Keratinocyte (primary cell): ENCODE data around the gene UFD1. TPM values are rescaled to one million over a fixed set of nuclear protein-coding genes. Genes with fewer than 3 reads are reported as not detected.

Experiments
- DNase-seq: peaks from one replicate; pipeline ENCODE4 v3.0.0-alpha.2; 2011; ENCODE audit warnings: low read depth, missing footprints, low spot score
- FAIRE-seq: peaks from 2 replicates; lab custom pipeline; 2011; peaks lifted over from hg19 to GRCh38; lab: Jason Lieb, UNC
- H2AFZ ChIP-seq: 2 replicates; pipeline ENCODE4 v1.6.0; 2012; ENCODE audit warnings: low read length, control low read depth, inconsistent platforms; ENCODE audit not compliant: control insufficient read depth
- H3K27ac ChIP-seq: 2 replicates; pipeline ENCODE4 v1.5.1; 2011; ENCODE audit warnings: low read length; ENCODE audit not compliant: control insufficient read depth, insufficient read depth
- H3K27me3 ChIP-seq: 3 replicates; pipeline ENCODE4 v1.6.0; 2011; ENCODE audit warnings: low read length; ENCODE audit not compliant: control insufficient read depth, insufficient read depth; ENCODE audit errors: extremely low read depth
- H3K36me3 ChIP-seq, 2 experiments: 2 replicates in 1 of 2; 3 replicates in 1 of 2; pipeline ENCODE4 v1.5.1; 2011; ENCODE audit warnings: low read length in 2 of 2, mild to moderate bottlenecking in 1 of 2; ENCODE audit not compliant: control insufficient read depth in 2 of 2, insufficient read depth in 2 of 2; ENCODE audit errors: extremely low read depth in 1 of 2
- H3K4me1 ChIP-seq: 3 replicates; pipeline ENCODE4 v1.5.1; 2011; ENCODE audit warnings: low read length; ENCODE audit not compliant: control insufficient read depth, insufficient read depth; ENCODE audit errors: extremely low read depth
- H3K4me2 ChIP-seq: 3 replicates; pipeline ENCODE4 v1.6.0; 2011; ENCODE audit warnings: low read depth, low read length; ENCODE audit not compliant: control insufficient read depth, insufficient read depth; ENCODE audit errors: extremely low read depth
- H3K4me3 ChIP-seq, 3 experiments: fragments of 200-600 bp in 1 of 3; sonication (generic) in 1 of 3; 2 replicates in 2 of 3; 3 replicates in 1 of 3; pipeline ENCODE4 v1.5.1; 2011 to 2016; ENCODE audit warnings: low read length in 3 of 3, mild to moderate bottlenecking in 3 of 3, control low read depth in 2 of 3, inconsistent platforms in 1 of 3, low read depth in 1 of 3, mixed read lengths in 1 of 3, mixed run types in 1 of 3, moderate library complexity in 1 of 3; ENCODE audit not compliant: control insufficient read depth in 2 of 3, insufficient read depth in 2 of 3; ENCODE audit errors: extremely low read depth in 1 of 3
- H3K79me2 ChIP-seq: 2 replicates; pipeline ENCODE4 v1.6.0; 2012; ENCODE audit warnings: low read length; ENCODE audit not compliant: control insufficient read depth, insufficient read depth
- H3K9ac ChIP-seq: 3 replicates; pipeline ENCODE4 v1.6.0; 2011; ENCODE audit warnings: low read length; ENCODE audit not compliant: control insufficient read depth, insufficient read depth; ENCODE audit errors: extremely low read depth
- H3K9me1 ChIP-seq: 3 replicates; pipeline ENCODE4 v1.6.0; 2011; ENCODE audit warnings: low read length; ENCODE audit not compliant: control insufficient read depth, insufficient read depth; ENCODE audit errors: extremely low read depth
- H3K9me3 ChIP-seq: 2 replicates; pipeline ENCODE4 v1.5.1; 2012; ENCODE audit warnings: low read depth, low read length; ENCODE audit not compliant: control insufficient read depth
- H4K20me1 ChIP-seq: 3 replicates; pipeline ENCODE4 v1.6.0; 2011; ENCODE audit warnings: low read length; ENCODE audit not compliant: control insufficient read depth, insufficient read depth; ENCODE audit errors: extremely low read depth
- EZH2 ChIP-seq: IDR thresholded peaks from one replicate; pipeline ENCODE4 v1.6.1; 2012; ENCODE audit warnings: inconsistent platforms, mild to moderate bottlenecking, low read length, moderate library complexity
- dilution Hi-C: fragments of 300-500 bp; cut with MboI; formaldehyde crosslinking; loops from one replicate; pipeline ENCODE4 v1.7.0; 2020; ENCODE audit warnings: low sequenced_read_pairs; ENCODE audit not compliant: extremely low pct_ligation_motif_present
- polyA plus RNA-seq, 5 experiments: library from polyadenylated mRNA; depleted of rRNA in 3 of 5; stranded (reverse) in 3 of 5; stranded (forward) in 1 of 5; unstranded in 1 of 5; fragments of >200 nt; gene quantifications; 1 replicate in 1 of 5; 2 replicates in 3 of 5; 3 replicates in 1 of 5; pipeline versions ENCODE4 v1.2.1 to v1.2.3, GENCODE V29; 2011 to 2012; ENCODE audit warnings: missing spikeins in 2 of 5, low read depth in 1 of 5, low replicate concordance in 1 of 5
- TF ChIP-seq, protein P1 (sequence below), 3 experiments: IDR thresholded peaks in 1 of 3; conservative IDR thresholded peaks in 1 of 3; optimal IDR thresholded peaks in 1 of 3; 2 replicates in 2 of 3; 3 replicates in 1 of 3; pipeline versions ENCODE3 to v1.5.1; 2011; ENCODE audit warnings: low read length in 3 of 3, mild to moderate bottlenecking in 3 of 3, moderate library complexity in 2 of 3, control low read depth in 1 of 3, inconsistent platforms in 1 of 3; ENCODE audit not compliant: insufficient read depth in 2 of 3; ENCODE audit errors: extremely low read depth in 1 of 3

Gene UFD1
- polyA plus RNA-seq, 1 donor (not counting 4 experiments of a cell fraction or from before 2014, with no cell fraction given): 145 TPM

DNA sequence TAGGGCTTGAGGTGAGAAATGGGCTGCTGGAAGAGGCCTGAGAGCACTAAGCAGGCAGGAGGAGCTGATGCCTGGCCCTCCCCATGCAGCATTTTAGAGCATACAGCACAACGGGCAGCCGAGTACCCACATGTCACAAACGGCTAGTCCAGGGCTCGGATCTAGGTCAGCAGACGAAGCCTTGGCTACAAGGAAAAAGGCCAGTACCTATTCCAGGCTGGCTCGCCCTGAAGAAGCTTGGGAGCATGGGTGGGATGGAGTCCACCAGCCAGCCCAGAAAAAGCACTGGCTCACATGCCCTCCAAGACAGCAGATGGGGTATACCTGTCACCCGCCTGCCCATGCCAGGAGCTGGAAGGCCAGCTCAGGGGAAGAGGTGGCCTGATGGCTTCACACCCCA, 9.6 kb downstream of the UFD1 start:
- Histone ChIP-seq H3K9ac (no peak overlapping the region), H3K79me2 (peaks cover 14% of the 10 kb centered on the region), H3K4me1 (no peaks in the 10 kb centered on the region), H3K9me1 (no peaks in the 10 kb centered on the region), H3K9me3 (no peaks in the 10 kb centered on the region), H3K4me3 (no peak overlapping the region), H3K27ac (no peak overlapping the region), H2AFZ (no peak overlapping the region), H3K27me3 (no peaks in the 10 kb centered on the region), H4K20me1 (peaks cover 3% of the 10 kb centered on the region), H3K4me2 (no peak overlapping the region), H3K36me3 (peaks cover 64 to 68% of the 10 kb centered on the region in 2 experiments)
- no peak for FAIRE-seq
- DNase-seq: no peak
- dilution Hi-C loops: loop anchor here (10.0 kb wide), 1 partner anchor 55 kb away; the partner anchor contains the start of gene CLDN5
- no peak for TF ChIP-seq EZH2
- TF ChIP-seq, protein P1, sequence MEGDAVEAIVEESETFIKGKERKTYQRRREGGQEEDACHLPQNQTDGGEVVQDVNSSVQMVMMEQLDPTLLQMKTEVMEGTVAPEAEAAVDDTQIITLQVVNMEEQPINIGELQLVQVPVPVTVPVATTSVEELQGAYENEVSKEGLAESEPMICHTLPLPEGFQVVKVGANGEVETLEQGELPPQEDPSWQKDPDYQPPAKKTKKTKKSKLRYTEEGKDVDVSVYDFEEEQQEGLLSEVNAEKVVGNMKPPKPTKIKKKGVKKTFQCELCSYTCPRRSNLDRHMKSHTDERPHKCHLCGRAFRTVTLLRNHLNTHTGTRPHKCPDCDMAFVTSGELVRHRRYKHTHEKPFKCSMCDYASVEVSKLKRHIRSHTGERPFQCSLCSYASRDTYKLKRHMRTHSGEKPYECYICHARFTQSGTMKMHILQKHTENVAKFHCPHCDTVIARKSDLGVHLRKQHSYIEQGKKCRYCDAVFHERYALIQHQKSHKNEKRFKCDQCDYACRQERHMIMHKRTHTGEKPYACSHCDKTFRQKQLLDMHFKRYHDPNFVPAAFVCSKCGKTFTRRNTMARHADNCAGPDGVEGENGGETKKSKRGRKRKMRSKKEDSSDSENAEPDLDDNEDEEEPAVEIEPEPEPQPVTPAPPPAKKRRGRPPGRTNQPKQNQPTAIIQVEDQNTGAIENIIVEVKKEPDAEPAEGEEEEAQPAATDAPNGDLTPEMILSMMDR (optimal IDR thresholded peaks at IDR 0.05 in 1 of 3, IDR thresholded peaks at IDR 0.05 in 1 of 3, conservative IDR thresholded peaks at IDR 0.05 in 1 of 3; ENCODE audit: extremely low read depth in 1 of 3, insufficient read depth in 2 of 3, low read length in 3 of 3): no peak

DNA sequence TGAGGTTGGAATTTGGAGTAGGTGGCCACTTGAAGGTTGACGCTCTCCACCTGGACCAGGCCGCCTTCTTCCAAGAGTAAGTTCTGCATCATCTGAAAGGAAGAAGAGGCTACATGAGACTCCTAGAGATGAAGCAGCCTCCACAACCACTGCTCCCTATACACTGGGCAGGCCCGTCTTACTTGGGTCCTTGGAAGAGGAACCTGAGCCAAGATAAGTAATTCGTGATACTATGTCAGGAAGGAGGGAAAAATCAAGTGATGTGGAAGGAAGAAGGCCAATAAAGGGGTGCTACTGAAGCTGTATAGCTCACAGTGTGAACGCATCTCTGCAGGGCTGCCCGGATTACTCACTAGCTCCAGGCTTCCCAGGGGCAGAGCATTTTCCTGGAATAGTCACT, 11.1 kb downstream of the UFD1 start:
- Histone ChIP-seq H3K27me3 (no peaks in the 10 kb centered on the region), H2AFZ (no peak overlapping the region), H3K79me2 (peaks cover 5% of the 10 kb centered on the region), H3K4me3 (no peak overlapping the region), H4K20me1 (no peaks in the 10 kb centered on the region), H3K27ac (no peak overlapping the region), H3K4me2 (no peak overlapping the region), H3K36me3 (peaks cover 62 to 63% of the 10 kb centered on the region in 2 experiments), H3K9me3 (no peaks in the 10 kb centered on the region), H3K9me1 (no peaks in the 10 kb centered on the region), H3K9ac (no peak overlapping the region), H3K4me1 (no peaks in the 10 kb centered on the region)
- no peak for DNase-seq
- no peak for FAIRE-seq
- dilution Hi-C loops: loop anchor here (10.0 kb wide), 1 partner anchor 57 kb away; the partner anchor contains the start of gene CLDN5
- TF ChIP-seq EZH2: no peak
- TF ChIP-seq, protein P1 (optimal IDR thresholded peaks at IDR 0.05 in 1 of 3, IDR thresholded peaks at IDR 0.05 in 1 of 3, conservative IDR thresholded peaks at IDR 0.05 in 1 of 3; ENCODE audit: extremely low read depth in 1 of 3, insufficient read depth in 2 of 3, low read length in 3 of 3): no peak
